ENCODE results near the gene RAP1B.

- TF ChIP-seq, protein P1, sequence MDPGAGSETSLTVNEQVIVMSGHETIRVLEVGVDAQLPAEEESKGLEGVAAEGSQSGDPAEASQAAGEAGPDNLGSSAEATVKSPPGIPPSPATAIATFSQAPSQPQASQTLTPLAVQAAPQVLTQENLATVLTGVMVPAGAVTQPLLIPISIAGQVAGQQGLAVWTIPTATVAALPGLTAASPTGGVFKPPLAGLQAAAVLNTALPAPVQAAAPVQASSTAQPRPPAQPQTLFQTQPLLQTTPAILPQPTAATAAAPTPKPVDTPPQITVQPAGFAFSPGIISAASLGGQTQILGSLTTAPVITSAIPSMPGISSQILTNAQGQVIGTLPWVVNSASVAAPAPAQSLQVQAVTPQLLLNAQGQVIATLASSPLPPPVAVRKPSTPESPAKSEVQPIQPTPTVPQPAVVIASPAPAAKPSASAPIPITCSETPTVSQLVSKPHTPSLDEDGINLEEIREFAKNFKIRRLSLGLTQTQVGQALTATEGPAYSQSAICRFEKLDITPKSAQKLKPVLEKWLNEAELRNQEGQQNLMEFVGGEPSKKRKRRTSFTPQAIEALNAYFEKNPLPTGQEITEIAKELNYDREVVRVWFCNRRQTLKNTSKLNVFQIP (CRISPR knock-in tag; IDR thresholded peaks at IDR 0.05; ENCODE audit: borderline replicate concordance, low read depth), result no peak
- TF ChIP-seq CSDC2 (CRISPR knock-in tag; IDR thresholded peaks at IDR 0.05), result no peak
- TF ChIP-seq, protein P2, sequence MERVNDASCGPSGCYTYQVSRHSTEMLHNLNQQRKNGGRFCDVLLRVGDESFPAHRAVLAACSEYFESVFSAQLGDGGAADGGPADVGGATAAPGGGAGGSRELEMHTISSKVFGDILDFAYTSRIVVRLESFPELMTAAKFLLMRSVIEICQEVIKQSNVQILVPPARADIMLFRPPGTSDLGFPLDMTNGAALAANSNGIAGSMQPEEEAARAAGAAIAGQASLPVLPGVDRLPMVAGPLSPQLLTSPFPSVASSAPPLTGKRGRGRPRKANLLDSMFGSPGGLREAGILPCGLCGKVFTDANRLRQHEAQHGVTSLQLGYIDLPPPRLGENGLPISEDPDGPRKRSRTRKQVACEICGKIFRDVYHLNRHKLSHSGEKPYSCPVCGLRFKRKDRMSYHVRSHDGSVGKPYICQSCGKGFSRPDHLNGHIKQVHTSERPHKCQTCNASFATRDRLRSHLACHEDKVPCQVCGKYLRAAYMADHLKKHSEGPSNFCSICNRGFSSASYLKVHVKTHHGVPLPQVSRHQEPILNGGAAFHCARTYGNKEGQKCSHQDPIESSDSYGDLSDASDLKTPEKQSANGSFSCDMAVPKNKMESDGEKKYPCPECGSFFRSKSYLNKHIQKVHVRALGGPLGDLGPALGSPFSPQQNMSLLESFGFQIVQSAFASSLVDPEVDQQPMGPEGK (CRISPR knock-in tag; IDR thresholded peaks at IDR 0.05; ENCODE audit: borderline replicate concordance), result no peak
- TF ChIP-seq ZNF565 (CRISPR knock-in tag; conservative IDR thresholded peaks at IDR 0.05; ENCODE audit: low read depth), result no peak
- no peak for TF ChIP-seq ZFP3 (CRISPR knock-in tag; IDR thresholded peaks at IDR 0.05)
- TF ChIP-seq ZNF8 (CRISPR knock-in tag; IDR thresholded peaks at IDR 0.05), result no peak
Observed at GRCh38 chr12:68561830-68562229, 48.9 kb upstream of the RAP1B start.

Data from SK-N-SH treated with all-trans-retinoic acid at 6 μM for 48 hours (cell line).